Esophagus squamous epithelium (tissue), 4 donors: ENCODE results near the gene RGS7.

ENCODE experiments used
- POLR2A ChIP-seq, 4 donors: fragments of 450-650 bp; IDR thresholded peaks; one replicate each; pipeline ENCODE4 v1.6.1; 2017; ENCODE audit warnings: antibody characterized with exemption in 4 of 4, mild to moderate bottlenecking in 4 of 4, moderate library complexity in 3 of 4
- TF ChIP-seq, protein P1 (sequence below), 6 experiments: fragments of 450-650 bp in 4 of 6; fragments of 200-600 bp in 2 of 6; sonication (generic) in 2 of 6; IDR thresholded peaks; one replicate each; pipeline ENCODE4 v1.5.1; 2016 to 2019; ENCODE audit warnings: antibody characterized with exemption in 6 of 6, mild to moderate bottlenecking in 4 of 6, moderate library complexity in 4 of 6

DNA sequence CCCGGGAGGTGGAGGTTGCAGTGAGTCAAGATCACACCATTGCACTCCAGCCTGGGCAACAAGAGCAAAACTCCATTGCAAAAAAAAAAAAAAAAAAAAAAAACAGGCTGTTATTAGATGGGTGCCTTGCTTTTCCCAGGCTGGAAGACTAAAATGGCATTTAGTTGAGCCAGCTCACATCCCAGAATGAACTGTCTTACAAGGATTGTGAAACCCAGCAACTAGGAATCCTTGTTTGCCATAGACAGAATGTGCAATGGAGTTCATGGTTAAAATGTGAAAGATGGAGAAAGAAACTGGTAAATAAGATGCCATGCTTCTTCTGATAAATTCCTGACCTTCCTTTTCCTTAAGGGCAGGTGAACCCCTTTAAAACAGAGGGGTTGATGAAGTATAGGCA, 529.2 kb downstream of the RGS7 start:
- TF ChIP-seq, protein P1, sequence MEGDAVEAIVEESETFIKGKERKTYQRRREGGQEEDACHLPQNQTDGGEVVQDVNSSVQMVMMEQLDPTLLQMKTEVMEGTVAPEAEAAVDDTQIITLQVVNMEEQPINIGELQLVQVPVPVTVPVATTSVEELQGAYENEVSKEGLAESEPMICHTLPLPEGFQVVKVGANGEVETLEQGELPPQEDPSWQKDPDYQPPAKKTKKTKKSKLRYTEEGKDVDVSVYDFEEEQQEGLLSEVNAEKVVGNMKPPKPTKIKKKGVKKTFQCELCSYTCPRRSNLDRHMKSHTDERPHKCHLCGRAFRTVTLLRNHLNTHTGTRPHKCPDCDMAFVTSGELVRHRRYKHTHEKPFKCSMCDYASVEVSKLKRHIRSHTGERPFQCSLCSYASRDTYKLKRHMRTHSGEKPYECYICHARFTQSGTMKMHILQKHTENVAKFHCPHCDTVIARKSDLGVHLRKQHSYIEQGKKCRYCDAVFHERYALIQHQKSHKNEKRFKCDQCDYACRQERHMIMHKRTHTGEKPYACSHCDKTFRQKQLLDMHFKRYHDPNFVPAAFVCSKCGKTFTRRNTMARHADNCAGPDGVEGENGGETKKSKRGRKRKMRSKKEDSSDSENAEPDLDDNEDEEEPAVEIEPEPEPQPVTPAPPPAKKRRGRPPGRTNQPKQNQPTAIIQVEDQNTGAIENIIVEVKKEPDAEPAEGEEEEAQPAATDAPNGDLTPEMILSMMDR (IDR thresholded peaks at IDR 0.05), result no peak
- TF ChIP-seq POLR2A (IDR thresholded peaks at IDR 0.05), result no peak
